Fibroblast of the conjunctiva (primary cell): ENCODE measurements around the gene OTOGL.
"Not testable (repeated sequence)": the region's sequence is repeated elsewhere in the genome, so short reads cannot be mapped to it uniquely, and the experiment has no call there.

Experiments used
- DNase-seq: peaks from one replicate; pipeline ENCODE4 v3.0.0-alpha.2; 2010; ENCODE audit warnings: low read depth

Gene OTOGL

DNA sequence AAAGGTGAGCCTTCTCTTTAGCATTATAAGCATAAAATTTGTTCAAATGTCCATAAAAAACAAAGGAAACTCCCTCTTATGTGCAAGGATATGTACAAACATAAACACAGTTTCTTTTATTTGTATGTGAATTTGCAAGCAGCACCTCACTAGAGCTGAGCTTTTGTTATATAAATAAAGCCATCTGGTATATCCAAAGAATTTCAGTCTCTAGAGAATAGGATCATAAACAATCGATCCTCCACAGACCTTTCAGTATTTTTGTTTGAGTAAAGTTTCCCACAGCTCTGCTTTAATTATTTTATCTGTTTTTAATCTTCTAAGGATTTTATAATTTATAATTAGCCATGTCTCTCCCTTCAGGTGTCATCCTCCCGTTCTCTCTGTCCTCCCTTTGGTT, 89.2 kb downstream of the OTOGL start:
- DNase-seq: no peak

DNA sequence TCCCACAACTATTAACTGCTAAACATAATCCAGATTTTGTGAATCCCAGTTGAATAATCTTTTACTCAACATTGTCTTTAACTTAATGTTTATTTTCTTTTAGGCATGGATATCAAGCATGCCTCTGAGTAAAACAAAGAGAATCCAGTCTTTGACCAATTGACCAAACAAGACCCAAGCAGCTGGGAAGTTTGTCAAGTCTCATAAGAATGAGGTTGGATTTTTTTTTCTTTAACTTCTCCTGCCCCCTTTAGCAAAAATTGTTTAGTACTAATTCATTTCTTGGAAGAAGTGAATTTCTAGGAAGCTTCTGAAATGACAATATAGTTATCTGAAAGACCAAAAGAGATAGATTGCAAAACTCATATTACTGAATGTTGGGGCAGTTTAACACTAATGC, 89.9 kb downstream of the OTOGL start:
- peak; percentile 70 for DNase-seq

GRCh38 chr12:80190001-80190400, 90.7 kb downstream of the OTOGL start:
- no peak for DNase-seq

DNA sequence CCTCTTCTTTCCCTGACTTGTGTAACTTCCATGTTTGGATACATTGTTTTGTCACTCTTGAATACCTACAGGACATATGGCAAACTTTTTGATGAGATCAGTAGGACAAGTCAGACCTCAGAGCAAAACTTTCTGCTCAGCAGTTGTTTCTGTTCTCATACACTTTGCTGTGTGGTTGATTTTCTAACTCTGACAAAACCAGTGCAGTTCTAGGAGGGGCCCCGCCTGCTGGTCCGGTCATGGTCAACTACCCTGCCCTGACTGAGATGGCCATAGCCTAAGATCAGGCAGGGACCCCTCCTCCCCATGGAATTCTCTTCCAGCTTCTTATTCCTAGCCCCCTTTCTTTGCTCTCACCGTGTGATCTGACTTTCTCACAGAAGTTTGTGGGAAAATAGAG, 92.8 kb downstream of the OTOGL start:
- no peak for DNase-seq

DNA sequence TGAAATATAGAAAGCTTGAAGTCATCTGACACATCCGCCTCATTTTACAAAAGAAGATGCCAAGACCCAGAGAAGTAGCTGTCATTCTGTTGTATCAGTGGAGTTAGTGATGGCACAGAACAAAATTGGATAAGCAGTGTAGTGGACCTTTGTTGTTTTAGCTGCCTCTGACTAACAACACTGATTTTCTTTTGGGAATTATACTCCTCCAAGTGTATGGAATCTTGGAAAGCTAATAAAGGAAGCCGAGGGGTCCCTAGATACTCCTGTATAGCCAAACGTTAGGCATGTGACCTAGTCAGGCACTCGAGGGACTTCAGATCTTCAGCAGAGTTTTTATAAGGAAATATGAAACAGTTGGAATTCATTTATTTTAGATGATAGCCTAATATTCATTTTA, 94.5 kb downstream of the OTOGL start:
- DNase-seq: no peak

- DNase-seq: peak; percentile 65
Observed at GRCh38 chr12:80195074-80195726, 95.9 kb downstream of the OTOGL start.

- DNase-seq: no peak
Observed at GRCh38 chr12:80195737-80196136, 96.4 kb downstream of the OTOGL start.

GRCh38 chr12:80196419-80196818, 97.1 kb downstream of the OTOGL start:
- DNase-seq: no peak

DNA sequence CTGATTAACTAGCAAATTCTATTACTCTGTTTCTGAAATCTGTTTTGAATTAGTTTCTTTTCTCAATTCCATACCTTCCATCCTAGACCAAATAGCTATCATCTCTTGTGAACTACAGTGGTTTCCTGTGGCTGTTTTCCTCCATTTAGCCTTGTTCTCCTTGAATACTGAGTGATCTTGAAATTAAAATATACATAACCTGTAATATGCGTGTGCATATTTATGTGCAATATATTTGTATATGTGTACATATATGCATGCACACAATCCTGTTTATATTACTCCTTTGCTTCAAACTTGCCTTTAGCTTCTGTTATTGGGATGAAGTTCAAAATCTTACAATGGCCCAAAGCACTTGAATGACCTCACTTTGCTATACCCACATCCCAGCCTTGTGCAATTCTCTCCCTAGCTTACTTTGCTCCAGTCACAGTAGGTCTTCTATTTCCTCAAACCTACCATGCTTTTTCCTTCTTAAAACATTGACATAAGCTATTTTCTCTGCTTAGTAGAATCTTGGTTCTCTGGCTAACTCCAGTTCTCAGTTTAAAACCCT, 99.5 kb downstream of the OTOGL start:
- DNase-seq: no peak

GRCh38 chr12:80199931-80200330, 100.6 kb downstream of the OTOGL start:
- no peak for DNase-seq

- no peak for DNase-seq
Observed at GRCh38 chr12:80200414-80200813, 101.1 kb downstream of the OTOGL start.

- no peak for DNase-seq
Observed at GRCh38 chr12:80201908-80202307, 102.6 kb downstream of the OTOGL start.

DNA sequence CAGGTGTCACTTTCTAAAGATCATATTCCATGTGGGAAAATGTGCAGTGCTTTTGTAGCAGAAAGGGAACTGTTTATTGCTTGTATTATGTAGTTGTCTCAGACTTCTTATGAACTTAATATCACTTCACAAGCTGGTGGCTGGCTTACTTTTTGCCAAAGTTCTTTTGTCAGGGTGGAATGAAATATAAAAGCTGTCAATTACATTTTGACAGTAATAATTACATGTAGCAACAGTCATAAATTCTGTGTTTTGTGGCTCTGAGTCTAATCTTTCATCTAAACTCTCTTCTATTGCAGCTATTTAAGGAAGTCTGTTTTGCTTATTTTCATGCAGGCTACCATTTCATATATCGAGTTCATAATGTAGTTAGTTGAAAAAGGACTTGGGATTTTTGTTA, 106.6 kb downstream of the OTOGL start:
- DNase-seq: no peak

- no peak for DNase-seq
Observed at GRCh38 chr12:80208071-80208470, 108.7 kb downstream of the OTOGL start.

- no peak for DNase-seq
Observed at GRCh38 chr12:80211671-80212070, 112.3 kb downstream of the OTOGL start.

DNA sequence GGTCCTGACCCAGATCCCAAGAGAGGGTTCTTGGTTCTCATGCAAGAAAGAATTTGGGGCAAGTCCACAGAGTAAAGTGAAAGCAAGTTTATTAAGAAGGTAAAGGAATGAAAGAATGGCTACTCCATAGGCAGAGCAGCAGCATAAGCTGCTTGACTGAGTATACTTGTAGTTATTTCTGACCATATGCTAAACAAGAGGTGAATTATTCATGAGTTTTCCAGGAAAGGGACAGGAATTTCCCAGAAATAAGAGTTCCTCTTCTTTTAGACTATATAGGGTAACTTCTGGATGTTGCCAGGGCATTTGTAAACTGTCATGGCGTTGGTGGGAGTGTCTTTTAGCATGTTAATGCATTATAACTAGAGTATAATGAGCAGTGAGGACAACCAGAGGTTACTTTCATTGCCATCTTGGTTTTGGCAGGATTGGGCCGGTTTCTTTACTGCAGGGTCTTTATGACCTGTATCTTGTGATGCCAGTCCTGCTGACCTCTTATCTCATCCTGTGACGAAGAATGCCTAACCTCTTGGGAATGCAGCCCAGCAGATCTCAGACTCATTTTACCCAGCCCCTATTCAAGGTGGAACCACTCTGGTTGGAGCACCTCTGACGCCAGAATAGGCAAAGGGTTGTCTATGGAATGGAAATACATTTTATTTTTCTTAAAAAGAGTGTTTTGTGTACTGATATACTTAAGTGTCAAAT, 113.8 kb downstream of the OTOGL start:
- no peak for DNase-seq

- DNase-seq: no peak
Observed at GRCh38 chr12:80213871-80214270, 114.5 kb downstream of the OTOGL start.

DNA sequence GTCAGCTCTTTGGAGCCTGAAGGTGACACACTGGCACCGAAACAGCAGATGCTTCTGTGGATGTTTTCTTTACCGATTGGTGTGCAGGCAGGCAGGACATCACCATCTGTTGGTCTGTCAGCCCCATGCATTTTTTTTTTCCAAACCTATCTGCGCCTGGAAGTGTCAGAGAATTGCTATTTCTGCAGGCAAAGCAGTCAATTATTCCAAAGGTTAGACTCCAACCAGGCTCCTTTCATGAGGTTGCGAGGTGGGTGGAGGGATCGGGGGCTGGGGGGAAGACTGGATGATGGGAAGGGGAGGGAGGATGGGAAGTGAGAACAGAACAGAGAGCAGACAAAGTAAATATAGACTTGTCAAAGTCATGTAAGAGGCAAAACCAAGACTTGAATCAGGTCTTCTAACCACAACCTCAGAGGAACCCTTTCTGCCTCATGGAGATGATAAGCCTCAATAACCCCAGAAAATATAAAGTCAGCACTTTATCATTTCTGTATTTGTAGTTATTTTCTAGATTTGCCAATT, 117.7 kb downstream of the OTOGL start:
- DNase-seq: no peak

DNA sequence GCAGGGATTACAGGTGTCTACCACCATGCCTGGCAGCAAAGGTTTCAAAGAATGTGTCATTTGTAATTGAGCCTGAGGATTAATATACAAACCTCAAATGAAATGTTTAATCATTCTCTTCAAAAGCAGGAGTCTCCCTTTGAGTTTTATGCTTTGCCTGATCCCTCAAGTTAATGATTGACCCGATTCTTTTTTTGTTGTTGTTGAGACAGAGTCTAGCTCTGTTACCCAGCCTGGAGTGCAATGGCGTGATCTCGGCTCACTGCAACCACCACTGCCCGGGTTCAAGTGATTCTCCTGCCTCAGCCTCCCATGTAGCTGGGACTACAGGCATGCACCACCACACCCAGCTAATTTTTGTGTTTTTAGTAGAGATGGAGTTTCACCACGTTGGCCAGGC, 119.6 kb downstream of the OTOGL start:
- DNase-seq: not testable (repeated sequence)

DNA sequence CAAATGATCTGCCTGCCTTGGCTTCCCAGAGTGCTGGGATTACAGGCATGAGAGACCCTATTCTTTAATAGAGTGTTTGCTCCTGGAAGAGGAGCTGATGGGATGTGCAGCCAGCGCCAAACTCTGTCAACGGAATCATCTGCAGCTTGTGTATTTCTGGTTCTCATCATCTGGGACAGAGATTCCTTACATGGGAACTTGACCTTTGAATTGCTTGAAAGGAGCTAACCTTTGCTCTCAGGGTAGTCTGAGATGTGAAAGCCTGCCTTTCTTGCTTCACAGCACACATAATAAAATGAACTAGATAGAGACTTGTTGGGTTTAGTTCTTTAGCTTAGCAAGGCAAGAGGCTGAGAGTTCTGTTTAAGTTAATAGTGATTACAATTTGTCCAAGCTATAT, 120.0 kb downstream of the OTOGL start:
- no peak for DNase-seq

GRCh38 chr12:80222261-80222660, 122.9 kb downstream of the OTOGL start:
- DNase-seq: no peak

DNA sequence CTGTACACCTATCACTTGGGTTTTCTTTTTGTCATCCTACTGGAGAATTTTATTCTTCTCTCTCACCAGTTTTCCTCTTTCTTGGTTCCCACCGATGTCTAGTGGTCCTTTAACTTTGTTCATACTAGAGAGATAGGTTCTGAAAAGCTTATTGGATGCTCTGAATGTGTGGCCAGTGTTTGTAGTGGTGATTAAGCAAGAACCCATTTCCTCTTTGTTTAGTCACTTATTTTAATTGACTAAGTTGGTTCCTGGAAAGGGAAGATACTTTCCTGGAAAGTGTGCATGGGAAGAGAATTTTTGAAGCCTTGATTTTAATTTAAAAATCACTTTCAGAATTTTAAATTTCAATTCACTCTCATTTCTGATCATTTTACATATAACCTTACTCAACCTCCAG, 127.2 kb downstream of the OTOGL start:
- no peak for DNase-seq

DNA sequence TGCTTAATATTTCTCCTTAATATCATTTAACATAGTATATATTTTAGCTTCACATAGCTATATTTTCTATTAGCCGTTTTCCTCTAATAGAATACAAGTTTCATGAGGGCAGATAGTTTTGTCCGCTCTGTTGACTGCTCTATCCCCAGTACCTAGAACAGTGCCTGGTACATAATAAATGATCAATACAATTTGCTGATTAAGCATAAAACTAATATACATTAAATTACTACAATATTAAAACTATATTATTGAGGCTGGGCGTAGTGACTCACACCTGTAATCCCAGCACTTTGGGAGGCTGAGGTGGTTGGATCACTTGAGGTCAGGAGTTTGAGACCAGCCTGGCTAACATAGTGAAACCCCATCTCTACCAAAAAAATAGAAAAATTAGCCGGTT, 128.6 kb downstream of the OTOGL start:
- not testable (repeated sequence) for DNase-seq
